NCI-H69 (cell line): ENCODE results near the gene PTPRN2.
"Not testable (repeated sequence)": the region's sequence is repeated elsewhere in the genome, so short reads cannot be mapped to it uniquely, and the experiment has no call there.

Experiments
- DNase-seq: peaks from one replicate; lab custom pipeline; 2025; lab: John Stamatoyannopoulos, UW

The PTPRN2 gene

DNA sequence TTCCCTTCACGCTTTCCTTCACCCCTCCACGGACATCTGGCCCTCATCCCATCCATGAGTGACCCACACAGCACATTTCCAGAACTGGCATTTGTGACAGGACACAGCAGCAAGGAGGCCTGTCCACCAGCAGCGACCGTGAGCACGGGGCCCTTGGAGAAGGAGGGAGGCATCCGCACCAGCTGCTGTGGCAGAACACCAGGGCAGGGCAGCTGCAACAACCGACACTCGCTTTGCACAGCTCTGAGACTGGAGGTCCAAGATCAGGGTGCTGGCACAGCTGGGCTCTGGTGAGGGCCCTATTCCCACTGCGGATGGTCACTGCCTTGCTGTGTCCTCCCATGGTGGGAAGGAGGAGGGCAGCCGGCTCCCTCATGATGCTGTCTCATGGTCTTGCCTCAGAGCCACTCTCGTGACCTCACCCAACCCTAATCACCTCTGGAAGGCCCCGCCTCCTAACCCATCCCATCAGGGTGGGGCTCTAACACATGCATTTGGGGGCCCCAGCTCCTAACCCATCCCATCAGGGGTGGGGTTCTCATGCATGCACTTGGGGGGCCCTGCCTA lies 36.7 kb downstream of the PTPRN2 start:
- DNase-seq, result no peak

DNA sequence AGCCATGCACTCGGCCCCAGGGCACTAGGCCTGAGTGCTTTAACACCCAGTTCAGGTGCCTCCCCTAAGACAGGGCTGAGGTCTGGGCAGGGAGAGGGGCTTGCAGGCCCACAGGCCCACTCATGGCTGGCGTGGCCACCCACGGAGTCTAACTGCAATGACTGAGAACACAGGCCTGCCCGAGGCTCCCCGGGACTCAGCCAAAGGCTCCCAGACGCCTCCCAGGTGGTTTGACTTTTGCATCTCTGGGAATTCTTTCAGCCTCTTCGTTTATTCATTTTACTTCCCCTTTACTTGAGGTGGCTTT lies 37.3 kb downstream of the PTPRN2 start:
- no peak for DNase-seq

DNA sequence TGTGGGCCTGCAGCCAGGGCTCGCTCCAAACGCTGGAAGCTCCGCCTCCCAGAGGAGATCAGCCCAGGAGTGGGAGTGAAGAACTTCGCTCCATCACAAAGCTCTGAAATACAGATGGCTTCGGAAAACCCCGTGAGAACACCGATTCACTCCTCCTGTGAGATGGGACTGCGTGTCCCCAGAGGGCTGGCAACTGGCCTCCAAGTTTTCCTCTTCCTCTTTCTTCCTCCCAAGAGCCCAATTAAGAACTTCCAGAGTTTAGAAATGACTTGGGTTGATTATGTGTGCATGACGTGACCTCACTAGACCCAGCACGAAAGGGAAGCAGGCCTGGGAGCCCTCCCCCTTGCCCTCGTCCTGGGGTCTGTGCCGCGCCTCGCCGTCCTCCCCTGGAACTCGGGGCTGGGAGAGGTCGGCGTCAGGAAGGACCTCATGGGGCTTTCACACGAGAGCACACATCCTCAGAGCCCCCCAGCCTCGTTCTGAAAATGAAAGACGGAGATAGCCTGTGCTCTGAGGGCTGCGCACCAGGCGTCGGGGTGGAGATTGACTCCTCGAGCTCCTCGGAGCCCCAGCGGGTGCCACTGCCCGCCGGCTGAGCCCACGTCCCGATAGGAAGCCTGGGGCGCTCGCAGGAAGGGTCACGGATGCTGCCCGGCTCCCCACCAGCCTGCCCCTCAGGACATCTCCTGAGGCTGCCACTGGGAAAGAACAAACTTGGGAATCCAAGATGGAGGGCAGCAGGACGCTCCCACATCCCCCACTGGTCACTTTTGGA lies 37.8 kb downstream of the PTPRN2 start:
- no peak for DNase-seq

DNA sequence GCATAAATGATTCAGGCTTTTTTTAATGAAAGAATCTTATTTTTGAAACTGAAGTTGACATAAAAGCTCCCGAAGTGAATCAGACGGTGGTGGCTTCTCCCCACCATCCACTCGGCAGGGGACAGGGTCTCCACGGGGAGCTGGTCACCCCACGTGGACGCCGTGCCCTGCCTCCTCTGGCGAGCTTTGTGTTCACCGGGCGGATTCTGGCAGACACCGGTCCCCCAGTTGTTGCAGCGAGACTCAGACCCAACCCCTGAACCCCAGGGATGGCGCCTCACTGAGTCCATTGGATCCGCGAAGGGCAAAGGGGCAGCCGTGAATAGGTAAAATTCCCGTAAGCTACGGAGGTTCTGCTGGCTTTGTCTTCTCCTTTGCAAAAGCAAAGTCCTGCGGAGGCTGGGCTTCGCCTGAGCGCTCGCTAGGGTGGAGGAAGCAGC lies 38.4 kb downstream of the PTPRN2 start:
- no peak for DNase-seq

DNA sequence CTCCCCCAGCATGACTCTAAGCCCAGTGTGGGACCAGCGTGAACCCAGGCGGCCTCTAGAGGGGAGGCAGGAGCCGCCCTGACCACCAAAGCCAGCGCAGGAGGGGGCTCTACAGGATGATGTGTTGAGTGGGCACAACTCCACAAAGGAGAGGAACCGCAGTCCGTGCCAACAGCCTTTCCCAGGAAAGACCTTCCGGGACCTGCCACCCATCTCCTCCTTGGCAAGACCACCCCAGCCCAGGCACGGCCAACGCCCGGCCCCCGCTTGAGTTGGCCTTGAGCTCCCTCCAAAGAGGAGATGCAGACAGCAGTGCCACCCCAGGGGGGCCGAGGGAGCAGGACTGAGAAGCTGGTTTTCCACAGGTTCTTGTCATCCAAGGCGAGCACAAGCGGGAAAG lies 38.9 kb downstream of the PTPRN2 start:
- no peak for DNase-seq

DNA sequence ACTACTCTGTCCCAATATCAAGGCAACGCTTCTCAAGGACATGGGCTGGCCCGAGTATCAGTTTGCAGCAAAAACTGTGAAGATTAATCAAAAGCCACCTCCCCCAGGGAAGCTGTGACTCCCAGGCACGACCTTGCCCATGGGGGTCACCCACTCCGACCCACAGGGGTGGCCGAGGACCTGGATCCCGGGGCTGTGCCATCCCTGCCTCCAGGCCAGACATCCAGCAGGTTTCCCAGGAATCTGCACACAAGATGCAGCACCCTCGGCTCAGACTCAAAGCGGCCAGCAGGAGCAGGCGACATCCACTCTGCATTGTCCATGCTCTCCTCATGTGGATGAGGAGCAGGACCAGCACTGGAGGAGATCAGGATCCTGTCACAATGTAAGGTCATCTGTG lies 39.8 kb downstream of the PTPRN2 start:
- no peak for DNase-seq

DNA sequence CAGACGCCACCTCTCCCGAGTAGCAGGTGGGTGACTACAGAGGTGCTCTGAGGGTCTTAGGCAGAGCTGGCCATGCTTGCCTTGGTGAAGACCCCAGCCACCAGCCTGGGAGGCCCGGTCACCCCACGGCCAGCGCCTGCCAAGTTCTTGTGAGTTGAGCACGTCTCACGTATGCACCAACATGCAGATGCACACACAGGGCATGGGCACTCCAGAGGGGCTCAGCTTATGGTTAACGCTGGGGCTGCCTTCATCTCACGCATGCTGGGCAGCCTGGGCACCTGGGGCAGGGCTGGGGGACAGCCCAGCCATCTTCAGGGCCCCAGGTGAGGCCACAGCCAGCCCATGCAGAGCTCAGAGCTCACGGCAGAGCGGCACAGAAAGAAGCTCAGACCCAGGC lies 41.0 kb downstream of the PTPRN2 start:
- DNase-seq, result no peak

DNA sequence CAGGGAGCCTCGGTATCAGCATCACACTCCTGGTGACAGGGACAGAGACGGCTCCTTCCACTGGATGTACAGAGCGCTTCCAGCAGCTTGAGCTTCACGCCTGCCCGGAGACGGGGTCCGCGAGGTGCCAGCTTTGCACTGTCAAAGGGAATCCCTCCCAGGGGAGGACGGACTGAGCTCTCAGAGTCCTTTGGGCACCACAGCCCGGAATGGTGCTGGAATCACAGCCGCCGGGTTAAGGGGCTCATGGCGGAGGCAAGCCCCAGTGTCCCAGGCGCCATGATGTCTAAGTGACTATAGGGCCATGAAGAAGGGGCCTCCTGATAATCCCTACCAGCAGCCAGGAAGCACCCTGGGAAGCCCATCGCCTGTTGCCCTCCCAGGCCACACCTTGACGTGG lies 41.4 kb downstream of the PTPRN2 start:
- no peak for DNase-seq

DNA sequence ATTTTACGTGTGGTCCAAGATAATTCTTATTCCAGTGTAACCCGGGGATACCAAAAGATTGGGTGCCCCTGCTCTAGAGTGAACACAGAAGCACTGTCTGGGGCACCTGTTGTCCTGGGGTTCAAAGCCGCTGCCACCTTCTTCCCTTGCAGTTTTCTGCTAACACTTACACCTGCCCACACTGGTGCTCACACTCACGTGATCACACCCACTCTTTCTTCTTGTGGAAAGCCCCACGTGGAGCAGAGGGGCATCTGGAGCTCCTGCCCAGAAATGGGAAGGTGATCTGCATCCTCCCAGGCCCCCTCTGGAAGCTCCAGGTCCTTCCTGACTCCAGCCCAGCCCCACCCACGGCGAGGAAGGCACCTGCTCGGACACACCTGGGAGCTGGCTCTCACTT lies 42.9 kb downstream of the PTPRN2 start:
- DNase-seq, result no peak

DNA sequence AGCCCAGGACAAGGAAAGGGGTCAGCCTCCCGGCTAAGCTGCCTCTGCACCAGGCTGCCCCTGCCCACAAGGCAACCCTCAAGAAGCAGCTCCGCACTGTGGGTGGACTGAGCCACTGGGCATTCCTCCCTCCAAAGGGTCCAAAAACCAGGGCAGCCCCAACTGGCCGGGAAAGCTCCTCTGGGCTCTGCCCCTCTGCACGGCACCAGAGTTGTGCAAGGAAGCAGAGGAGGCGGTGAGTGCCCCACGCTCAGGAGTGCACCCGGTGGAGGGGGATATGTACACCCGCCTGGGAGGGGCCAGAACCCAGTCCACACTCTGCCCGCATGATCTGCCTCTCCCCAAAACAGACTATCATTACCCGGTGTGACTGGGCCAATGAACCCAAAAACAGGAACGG lies 43.8 kb downstream of the PTPRN2 start:
- no peak for DNase-seq

DNA sequence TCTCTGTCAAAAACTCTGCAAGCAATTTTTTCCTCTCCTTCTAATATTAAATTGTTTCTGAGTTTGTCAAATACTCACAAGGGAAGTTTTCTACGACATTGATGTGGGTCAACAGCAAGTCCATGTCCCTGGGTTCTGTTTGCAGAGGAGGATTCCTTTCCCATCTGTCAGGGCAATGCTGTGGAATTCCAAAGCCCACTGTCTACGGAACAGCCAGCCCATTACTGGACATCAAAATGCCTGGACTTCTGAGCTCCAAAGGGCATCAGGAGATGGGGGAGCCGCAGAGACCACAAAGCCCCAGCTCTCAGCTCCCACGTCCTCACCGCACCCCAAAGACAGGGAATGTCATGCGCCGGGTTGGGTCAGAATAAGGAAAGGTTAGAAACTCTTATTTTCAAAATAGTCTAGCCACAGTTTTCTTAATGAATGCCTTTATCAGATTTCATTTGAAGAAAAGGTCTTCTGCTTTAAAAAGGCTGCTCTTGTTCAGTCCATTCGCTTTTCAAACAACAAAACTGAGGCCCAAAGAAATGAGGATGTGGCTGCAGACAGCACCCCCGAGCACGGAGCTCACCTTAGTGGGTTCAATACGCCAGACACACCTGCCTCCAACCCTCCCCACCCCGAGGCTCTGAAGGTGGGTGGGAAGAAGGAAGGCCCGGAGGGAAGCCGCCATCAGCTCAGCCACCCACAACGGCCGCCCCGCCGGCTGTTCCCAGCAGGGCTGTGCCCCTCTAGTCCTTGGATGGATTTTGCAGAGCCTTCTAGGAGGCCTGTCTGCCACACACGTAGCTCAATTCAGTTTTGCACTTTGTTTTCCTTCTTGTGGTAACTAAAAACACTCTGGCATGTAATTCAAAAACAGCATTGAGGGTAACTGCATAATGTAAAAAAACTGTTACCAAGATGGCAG lies 44.7 kb downstream of the PTPRN2 start:
- DNase-seq, result no peak

DNA sequence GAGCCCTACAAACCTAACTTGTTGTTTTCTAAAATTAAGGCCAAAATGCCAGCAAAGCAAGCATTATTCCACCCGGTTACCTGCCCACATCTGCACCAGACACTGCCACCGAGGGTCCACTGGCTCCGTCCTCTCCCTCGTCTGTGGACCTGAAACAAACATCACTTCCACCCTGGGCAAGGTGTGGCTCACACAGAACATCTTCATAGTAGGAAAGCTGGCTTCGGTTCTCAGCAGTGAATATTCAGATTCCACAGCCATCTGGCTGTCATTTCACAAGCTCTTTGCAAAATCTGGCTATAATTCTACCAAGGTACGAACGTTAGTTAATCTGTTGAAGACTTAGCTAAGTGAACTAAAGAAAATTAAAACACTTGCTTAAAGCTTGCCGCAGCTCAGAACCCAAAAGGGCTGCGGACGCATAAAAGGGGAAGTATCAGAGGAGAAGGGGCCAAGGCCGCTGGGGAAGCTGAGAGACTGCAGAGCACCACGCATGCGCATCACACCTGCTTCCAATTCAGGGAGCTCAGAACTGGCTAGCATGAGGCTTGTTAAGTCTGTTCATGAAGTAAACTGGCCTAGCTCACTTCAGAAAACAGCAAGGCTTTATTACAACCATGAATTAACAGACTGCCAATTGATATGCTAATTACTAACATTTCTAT lies 46.1 kb downstream of the PTPRN2 start:
- no peak for DNase-seq

DNA sequence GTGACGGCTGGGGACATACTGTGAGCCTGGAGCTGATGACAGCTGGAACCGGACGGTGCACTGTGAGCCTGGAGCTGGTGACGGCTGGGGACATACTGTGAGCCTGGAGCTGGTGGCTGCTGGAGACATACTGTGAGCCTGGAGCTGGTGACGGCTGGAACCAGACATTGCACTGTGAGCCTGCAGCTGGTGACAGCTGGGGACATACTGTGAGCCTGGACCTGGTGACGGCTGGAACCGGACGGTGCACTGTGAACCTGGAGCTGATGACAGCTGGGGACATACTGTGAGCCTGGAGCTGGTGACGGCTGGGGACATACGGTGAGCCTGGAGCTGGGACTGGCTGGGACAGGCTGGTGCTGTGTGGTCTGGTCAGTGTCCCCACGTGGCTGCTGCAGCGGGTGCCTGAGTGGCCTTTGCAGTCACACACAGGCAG lies 47.9 kb downstream of the PTPRN2 start:
- DNase-seq, result no peak

DNA sequence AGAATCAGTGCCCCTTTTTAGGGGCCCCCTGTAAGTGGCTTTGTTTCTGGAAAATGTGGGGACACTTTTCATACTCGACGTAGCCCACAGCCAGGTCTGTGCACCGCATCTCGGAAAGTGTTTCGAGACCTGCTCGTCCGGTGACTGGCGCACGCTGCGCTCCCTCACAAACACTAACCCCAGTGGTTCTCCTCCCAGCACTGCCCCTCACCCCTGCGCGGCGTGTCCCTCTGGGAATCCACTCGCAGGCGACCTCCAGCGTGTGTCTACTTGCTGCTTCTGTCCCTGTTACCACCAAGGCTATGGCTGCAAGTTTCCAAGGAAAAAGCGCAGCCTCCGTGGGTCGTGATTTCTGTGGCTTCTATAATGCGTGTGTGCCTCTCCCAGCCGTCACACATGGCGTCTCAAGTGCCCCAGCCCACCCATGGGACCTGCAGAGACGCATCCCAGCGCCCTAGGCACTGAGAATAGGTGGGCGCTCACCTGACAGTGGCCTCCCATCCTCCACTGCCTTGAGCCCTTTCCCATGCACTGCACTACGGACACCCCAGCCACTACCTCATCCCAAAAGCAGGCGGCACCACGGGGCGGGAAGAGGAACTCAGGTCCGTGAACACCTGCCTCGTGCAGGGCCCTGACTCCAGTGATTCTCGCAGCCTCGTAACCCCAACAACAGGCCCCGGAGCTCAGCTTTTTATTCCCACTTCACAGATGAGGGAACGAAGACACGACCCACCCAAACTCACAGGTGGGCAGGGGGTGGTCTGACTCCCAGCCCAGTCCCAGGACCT lies 49.3 kb downstream of the PTPRN2 start:
- DNase-seq, result no peak

DNA sequence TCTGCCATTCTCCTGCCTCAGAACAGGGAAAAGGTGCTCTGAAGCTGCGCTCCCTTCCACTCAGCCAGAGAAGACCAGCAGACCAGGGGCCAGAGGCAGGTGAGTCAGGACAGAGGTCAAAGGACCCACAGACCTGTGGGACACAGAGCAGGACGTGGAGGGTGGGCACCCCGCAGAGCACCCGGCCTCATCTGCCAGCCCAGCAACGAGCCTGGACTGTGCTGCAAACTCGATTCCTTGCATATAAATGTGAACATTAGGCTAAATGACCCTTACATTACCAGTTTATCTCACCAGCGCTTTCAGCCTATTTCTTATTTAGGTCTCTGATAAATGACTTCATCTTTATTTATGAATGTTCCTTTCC lies 50.1 kb downstream of the PTPRN2 start:
- no peak for DNase-seq

DNA sequence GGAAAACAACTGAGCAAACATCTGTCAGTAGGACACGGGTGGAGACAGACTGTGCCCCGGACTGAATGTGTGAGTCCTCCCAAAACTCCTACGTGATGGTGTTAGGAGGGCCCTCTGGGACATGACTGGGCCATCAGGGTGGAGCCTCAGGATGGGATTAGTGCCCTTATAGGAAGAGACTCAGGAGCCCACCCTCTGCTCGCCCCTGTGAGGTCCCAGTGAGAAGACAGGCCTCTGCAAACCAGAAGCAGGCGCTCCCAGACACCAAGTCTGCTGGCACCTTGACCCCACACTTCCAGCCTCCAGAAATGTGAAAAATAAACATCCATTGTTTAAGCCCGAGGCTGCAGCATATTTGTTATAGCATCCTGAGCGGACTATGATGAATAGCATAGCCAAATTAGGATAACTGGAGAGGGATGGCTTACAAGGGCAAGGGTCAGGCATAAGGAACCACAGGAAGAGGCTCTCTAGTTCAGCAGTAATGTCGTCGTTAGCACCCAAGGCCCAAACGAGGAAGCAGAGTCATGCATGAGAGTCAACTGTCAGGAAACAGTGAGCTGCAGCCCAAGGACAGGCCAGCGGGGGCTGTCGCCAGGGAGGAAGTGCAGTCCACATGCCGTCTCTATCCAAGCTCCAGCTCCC lies 50.6 kb downstream of the PTPRN2 start:
- no peak for DNase-seq

DNA sequence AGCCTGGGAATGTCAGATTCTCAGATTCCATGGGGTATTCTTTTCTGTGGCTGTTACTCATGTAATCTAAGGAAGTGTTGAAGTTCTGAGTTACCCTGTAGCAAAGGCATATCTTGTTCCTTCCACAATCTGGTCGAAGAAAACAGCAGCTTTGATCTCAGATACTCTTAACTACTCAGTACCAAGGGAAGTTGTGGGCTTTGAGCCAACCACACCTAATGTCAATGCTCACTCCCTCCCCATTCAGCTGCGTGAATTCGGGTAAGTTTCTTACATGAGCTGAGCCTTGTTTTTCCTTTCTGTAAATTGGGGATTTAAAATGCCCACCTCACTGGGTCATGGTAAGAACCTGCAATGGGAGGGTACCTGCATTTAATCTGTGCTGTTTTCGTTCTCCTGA lies 52.5 kb downstream of the PTPRN2 start:
- DNase-seq, result no peak

DNA sequence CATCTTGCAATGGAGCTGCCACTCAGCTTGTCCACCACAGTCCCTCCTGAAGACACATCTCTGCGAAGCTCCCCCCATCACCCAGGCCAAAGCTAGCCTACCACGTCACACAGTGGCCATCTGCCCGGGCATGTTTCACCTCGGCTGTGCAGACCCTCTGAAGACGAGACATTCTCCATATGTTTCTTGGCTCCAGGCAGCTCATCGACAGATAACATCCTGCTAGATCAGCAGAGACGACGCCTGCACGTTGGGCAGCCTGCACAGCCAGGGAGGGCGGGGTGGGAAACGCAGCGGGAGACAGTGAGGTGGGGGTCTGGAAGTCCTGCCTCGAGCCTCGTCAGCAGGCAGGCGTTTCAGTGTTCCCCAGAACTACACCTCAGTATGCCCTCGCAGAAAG lies 53.0 kb downstream of the PTPRN2 start:
- no peak for DNase-seq

DNA sequence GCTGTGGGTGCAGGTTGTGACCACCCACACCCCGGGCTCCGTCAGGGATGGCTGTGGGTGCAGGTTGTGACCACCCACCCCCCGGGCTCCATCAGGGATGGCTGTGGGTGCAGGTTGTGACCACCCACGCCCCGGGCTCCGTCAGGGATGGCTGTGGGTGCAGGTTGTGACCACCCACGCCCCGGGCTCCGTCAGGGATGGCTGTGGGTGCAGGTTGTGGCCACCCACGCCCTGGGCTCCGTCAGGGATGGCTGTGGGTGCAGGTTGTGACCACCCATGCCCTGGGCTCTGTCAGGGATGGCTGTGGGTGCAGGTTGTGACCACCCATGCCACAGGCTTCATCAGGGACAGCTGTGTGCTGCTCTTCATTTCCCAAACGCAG lies 53.5 kb downstream of the PTPRN2 start:
- not testable (repeated sequence) for DNase-seq

DNA sequence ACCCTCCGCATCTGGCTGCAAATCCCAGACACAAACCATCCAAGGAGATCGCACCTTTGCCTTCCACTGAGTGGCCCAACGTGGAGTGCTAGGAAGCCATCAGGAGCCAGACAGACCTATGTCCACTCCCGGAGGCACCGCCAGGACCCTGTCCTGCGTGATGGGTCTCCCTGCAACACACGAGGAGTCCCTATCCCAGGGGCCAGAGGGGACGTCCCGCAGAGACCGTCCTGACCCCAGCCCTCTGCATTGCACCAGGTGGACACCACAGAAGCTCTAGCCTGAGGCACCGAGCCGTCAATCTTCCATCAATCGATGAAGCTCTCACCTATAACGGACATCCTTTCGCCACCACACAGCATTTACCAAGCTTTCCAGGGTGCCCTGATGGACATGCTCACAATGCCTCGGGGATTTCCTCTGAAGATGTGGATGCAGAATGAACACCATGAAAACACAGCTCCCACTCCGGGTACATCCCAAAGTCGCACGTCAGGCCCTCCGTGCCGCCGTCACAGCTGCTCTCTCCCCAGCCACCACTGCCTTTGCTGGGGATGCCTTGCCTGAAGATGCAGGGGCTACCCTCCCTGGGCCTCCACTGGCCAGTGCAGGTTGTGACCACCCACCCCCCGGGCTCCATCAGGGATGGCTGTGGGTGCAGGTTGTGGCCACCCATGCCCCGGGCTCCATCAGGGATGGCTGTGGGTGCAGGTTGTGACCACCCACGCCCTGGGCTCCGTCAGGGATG lies 54.1 kb downstream of the PTPRN2 start:
- DNase-seq, result no peak
